Peyer's patch (tissue), 4 donors: ENCODE results near the gene THPO. TPM values are rescaled to one million over a fixed set of nuclear protein-coding genes. Genes with fewer than 3 reads are reported as not detected.

Experiments
- DNase-seq, 3 donors: peaks; one replicate each; pipeline ENCODE4 v3.0.0-alpha.2; 2017 to 2019
- H3K27ac ChIP-seq, 4 donors: fragments of 200-600 bp; sonication (generic); one replicate each; pipeline ENCODE4 v1.5.1; 2016 to 2019
- H3K27me3 ChIP-seq, 2 donors: fragments of 200-600 bp; sonication (generic); one replicate each; pipeline ENCODE4 v1.5.1; 2019
- H3K36me3 ChIP-seq, 3 donors: fragments of 200-600 bp; sonication (generic); one replicate each; pipeline ENCODE4 v1.5.1; 2016 to 2019
- H3K4me1 ChIP-seq, 4 donors: fragments of 200-600 bp; sonication (generic); one replicate each; pipeline ENCODE4 v1.5.1; 2016 to 2019
- H3K4me3 ChIP-seq, 4 donors: fragments of 200-600 bp; sonication (generic); 1 replicate in 3 of 4; 2 replicates in 1 of 4; pipeline ENCODE4 v1.5.1; 2016 to 2019; ENCODE audit warnings: mild to moderate bottlenecking in 1 of 4
- H3K9me3 ChIP-seq, 4 donors: fragments of 200-600 bp; sonication (generic); one replicate each; pipeline ENCODE4 v1.5.1; 2016 to 2019; ENCODE audit warnings: mild to moderate bottlenecking in 1 of 4
- POLR2A ChIP-seq, 2 donors: fragments of 450-650 bp; IDR thresholded peaks; one replicate each; pipeline ENCODE4 v1.5.1; 2017; ENCODE audit warnings: antibody characterized with exemption in 2 of 2, mild to moderate bottlenecking in 2 of 2, moderate library complexity in 2 of 2
- total RNA-seq, 4 donors: library from RNA; depleted of rRNA; stranded (reverse); fragments of >200 nt; gene quantifications; one replicate each; pipeline ENCODE4 v1.1.0, GENCODE V29; 2016
- TF ChIP-seq, protein P1 (sequence below), 6 experiments: fragments of 450-650 bp in 4 of 6; fragments of 200-600 bp in 2 of 6; sonication (generic) in 1 of 6; IDR thresholded peaks; one replicate each; pipeline ENCODE4 v1.5.1; 2017 to 2019; ENCODE audit warnings: antibody characterized with exemption in 6 of 6, mild to moderate bottlenecking in 3 of 6, moderate library complexity in 1 of 6

THPO gene
- total RNA-seq, 4 donors from 2014 or later: 0.54 to 2.5 TPM; not detected in 2

DNA sequence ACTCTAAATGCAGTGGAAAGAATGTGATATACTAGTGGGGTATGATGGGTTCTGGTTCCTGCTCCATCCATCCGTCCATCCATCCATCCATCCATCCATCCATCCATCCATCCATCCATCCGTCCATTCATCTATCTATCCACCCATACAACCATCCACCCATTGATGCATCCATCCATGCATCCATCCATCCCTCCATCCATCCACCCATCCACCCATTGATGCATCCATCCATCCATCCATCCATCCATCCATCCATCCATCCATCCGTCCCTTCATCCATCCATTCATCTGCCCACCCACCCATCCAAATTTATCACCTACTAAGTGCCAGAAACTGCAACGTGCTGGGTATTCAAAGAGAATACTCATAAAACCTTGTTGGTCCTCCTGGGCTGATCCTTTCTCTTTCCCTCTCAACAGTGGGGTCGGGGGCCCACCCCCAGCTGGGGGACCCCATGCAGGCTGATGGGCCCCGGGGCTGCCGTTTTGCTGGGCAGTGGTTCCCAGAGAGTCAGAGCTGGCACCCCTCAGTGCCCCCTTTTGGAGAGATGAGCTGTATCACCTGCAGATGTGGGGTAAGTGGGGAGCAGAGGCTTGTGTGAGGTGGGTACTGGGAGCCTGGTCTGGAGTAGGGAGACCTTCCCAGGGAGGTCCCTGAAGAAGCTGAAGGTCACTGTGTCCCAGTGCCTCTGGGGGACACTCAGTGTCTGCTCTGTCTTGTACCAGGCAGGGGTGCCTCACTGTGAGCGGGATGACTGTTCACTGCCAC lies 10.3 kb upstream of the THPO start:
- no peak overlapping the region for H3K4me3 ChIP-seq
- H3K4me1 ChIP-seq: no peaks in the 10 kb centered on the region
- no peaks in the 10 kb centered on the region for H3K9me3 ChIP-seq
- no peak for DNase-seq
- H3K27ac ChIP-seq: no peak overlapping the region
- TF ChIP-seq POLR2A (IDR thresholded peaks at IDR 0.05): no peak
- TF ChIP-seq, protein P1, sequence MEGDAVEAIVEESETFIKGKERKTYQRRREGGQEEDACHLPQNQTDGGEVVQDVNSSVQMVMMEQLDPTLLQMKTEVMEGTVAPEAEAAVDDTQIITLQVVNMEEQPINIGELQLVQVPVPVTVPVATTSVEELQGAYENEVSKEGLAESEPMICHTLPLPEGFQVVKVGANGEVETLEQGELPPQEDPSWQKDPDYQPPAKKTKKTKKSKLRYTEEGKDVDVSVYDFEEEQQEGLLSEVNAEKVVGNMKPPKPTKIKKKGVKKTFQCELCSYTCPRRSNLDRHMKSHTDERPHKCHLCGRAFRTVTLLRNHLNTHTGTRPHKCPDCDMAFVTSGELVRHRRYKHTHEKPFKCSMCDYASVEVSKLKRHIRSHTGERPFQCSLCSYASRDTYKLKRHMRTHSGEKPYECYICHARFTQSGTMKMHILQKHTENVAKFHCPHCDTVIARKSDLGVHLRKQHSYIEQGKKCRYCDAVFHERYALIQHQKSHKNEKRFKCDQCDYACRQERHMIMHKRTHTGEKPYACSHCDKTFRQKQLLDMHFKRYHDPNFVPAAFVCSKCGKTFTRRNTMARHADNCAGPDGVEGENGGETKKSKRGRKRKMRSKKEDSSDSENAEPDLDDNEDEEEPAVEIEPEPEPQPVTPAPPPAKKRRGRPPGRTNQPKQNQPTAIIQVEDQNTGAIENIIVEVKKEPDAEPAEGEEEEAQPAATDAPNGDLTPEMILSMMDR (IDR thresholded peaks at IDR 0.05): no peak
- H3K27me3 ChIP-seq: no peaks in the 10 kb centered on the region
- H3K36me3 ChIP-seq: no peaks in the 10 kb centered on the region

DNA sequence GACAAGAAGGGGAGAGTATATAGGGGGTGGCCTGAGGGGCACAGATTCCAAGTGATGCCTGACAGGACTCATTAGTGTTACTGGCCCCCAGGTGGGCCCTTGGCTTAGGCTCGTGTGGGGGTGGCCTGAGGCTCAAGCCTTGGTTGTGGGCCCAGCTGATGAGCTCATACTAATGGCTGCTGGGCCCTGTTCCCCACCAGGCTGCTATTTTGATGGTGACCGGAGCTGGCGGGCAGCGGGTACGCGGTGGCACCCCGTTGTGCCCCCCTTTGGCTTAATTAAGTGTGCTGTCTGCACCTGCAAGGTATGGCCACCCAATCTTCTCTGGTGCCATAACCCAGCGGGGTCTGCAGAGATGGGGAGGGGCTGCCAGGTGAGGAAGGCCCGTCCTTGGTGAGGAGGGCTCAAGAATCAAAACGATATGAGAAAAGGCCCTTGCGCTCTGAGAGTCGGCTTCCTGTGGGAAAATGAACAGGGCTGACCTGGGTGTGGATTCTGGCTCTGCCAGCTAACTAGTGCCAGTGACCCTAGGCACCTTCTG lies 9.2 kb upstream of the THPO start:
- no peak overlapping the region for H3K4me3 ChIP-seq
- TF ChIP-seq, protein P1 (IDR thresholded peaks at IDR 0.05): no peak
- TF ChIP-seq POLR2A (IDR thresholded peaks at IDR 0.05): no peak

GRCh38 chr3:184386047-184386806 lies 8.2 kb upstream of the THPO start:
- H3K36me3 ChIP-seq: no peaks in the 10 kb centered on the region
- H3K27me3 ChIP-seq: peaks cover 0 to 6% of the 10 kb centered on the region in 2 donors
- TF ChIP-seq, protein P1 (IDR thresholded peaks at IDR 0.05): no peak
- TF ChIP-seq POLR2A (IDR thresholded peaks at IDR 0.05): no peak
- no peak overlapping the region for H3K27ac ChIP-seq
- H3K9me3 ChIP-seq: no peaks in the 10 kb centered on the region
- no peak overlapping the region for H3K4me3 ChIP-seq
- DNase-seq: no peak
- H3K4me1 ChIP-seq: peaks cover 0 to 8% (median 3%) of the 10 kb centered on the region in 4 donors

More for the DNA sequence above, 9.2 kb upstream of the THPO start:
- H3K27ac ChIP-seq: no peak overlapping the region
- H3K9me3 ChIP-seq: no peaks in the 10 kb centered on the region
- no peaks in the 10 kb centered on the region for H3K27me3 ChIP-seq
- no peak for DNase-seq
- H3K36me3 ChIP-seq: no peaks in the 10 kb centered on the region
- H3K4me1 ChIP-seq: no peaks in the 10 kb centered on the region

DNA sequence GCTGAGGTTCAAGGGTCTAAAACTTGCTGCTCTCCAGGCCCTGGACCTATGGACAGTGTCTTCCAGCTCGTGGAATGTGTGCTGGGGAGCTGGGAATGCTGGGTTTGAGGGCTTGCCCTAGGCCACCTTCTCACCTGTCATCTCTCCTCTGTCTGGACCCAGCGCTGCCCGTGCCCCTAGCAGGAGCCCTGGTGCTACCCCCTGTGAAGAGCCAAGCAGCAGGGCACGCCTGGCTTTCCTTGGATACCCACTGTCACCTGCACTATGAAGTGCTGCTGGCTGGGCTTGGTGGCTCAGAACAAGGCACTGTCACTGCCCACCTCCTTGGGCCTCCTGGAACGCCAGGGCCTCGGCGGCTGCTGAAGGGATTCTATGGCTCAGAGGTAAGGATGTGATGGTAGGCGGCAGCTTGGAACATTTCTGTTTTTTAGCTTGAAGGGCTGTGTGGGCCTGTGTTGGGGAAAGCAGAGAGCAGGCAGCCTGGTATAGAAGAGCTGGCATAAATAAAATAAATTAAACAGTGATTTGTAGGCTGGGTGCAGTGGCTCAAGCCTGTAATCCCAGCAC lies 6.9 kb upstream of the THPO start:
- peaks cover 0 to 9% of the 10 kb centered on the region in 2 donors for H3K27me3 ChIP-seq
- DNase-seq: no peak
- H3K9me3 ChIP-seq: no peaks in the 10 kb centered on the region
- no peak for TF ChIP-seq POLR2A (IDR thresholded peaks at IDR 0.05)
- TF ChIP-seq, protein P1 (IDR thresholded peaks at IDR 0.05): no peak
- H3K36me3 ChIP-seq: no peaks in the 10 kb centered on the region
- peaks cover 0 to 12% (median 10%) of the 10 kb centered on the region in 4 donors for H3K4me1 ChIP-seq
- no peak overlapping the region for H3K27ac ChIP-seq
- no peak overlapping the region for H3K4me3 ChIP-seq

- H3K4me3 ChIP-seq: no peak overlapping the region
- peaks cover 0 to 12% (median 10%) of the 10 kb centered on the region in 4 donors for H3K4me1 ChIP-seq
- TF ChIP-seq POLR2A (IDR thresholded peaks at IDR 0.05): no peak
- TF ChIP-seq, protein P1 (IDR thresholded peaks at IDR 0.05): no peak
- DNase-seq: no peak
- H3K27ac ChIP-seq: no peak overlapping the region
- H3K36me3 ChIP-seq: no peaks in the 10 kb centered on the region
- no peaks in the 10 kb centered on the region for H3K9me3 ChIP-seq
- H3K27me3 ChIP-seq: peaks cover 0 to 14% of the 10 kb centered on the region in 2 donors
Measured at GRCh38 chr3:184384342-184384741, 6.3 kb upstream of the THPO start.
